Panc1 (cell line): ENCODE measurements around the gene WDR89. TPM values are rescaled to one million over a fixed set of nuclear protein-coding genes. Genes with fewer than 3 reads are reported as not detected.
A peak's percentile ranks its signal among the peaks of the same experiment; 100 is the strongest.
"Not testable (repeated sequence)": the region's sequence is repeated elsewhere in the genome, so short reads cannot be mapped to it uniquely, and the experiment has no call there.

Experiments
- ATAC-seq: fragments of 200-7000 bp; cut with Tn5 transposase; 2 replicates; pipeline ENCODE4 v1.9.1; 2020; ENCODE audit warnings: mild to moderate bottlenecking, moderate library complexity
- BruUV-seq: library from RNA; stranded (reverse); fragments of 400-500 nt; replicated peaks from 2 replicates; lab custom pipeline; 2021; lab: Mats Ljungman, UMichigan
- CTCF ChIA-PET: fragments of 300-600 bp; sonication (Branson Sonifier 250); formaldehyde crosslinking; loops from one replicate; lab custom pipeline; 2022; ENCODE audit warnings: antibody characterized with exemption; lab: Charles Lee
- POLR2A ChIA-PET: fragments of 300-600 bp; sonication (Branson Sonifier 250); formaldehyde crosslinking; loops from one replicate; lab custom pipeline; 2022; ENCODE audit warnings: antibody characterized with exemption; lab: Charles Lee
- DNase-seq: peaks from one replicate; pipeline ENCODE4 v3.0.0-alpha.2; 2010; ENCODE audit warnings: low read depth, low spot score
- H3K27ac ChIP-seq: 2 replicates; pipeline ENCODE4 v1.5.1; 2011; ENCODE audit warnings: mild to moderate bottlenecking, low read length, inconsistent platforms
- H3K27me3 ChIP-seq: fragments of 200-500 bp; sonication (Bioruptor generic); 2 replicates; pipeline ENCODE4 v1.6.0; 2014; ENCODE audit warnings: low read length, inconsistent platforms; ENCODE audit not compliant: control insufficient read depth, insufficient read depth
- H3K36me3 ChIP-seq: fragments of 200-500 bp; sonication (Bioruptor generic); 2 replicates; pipeline ENCODE4 v1.5.1; 2014; ENCODE audit warnings: inconsistent platforms, mild to moderate bottlenecking, low read length, moderate library complexity; ENCODE audit not compliant: control insufficient read depth, insufficient read depth
- H3K4me1 ChIP-seq: 2 replicates; pipeline ENCODE4 v1.5.1; 2011; ENCODE audit warnings: inconsistent platforms, mild to moderate bottlenecking, low read length, moderate library complexity; ENCODE audit not compliant: control insufficient read depth, insufficient read depth
- H3K4me3 ChIP-seq, 2 experiments: 2 replicates each; pipeline ENCODE4 v1.5.1; 2011 to 2012; ENCODE audit warnings: low read depth in 2 of 2, low read length in 2 of 2, mild to moderate bottlenecking in 2 of 2, inconsistent platforms in 1 of 2, moderate library complexity in 1 of 2
- H3K9me3 ChIP-seq: fragments of 200-500 bp; sonication (Bioruptor generic); 2 replicates; pipeline ENCODE4 v1.5.1; 2014; ENCODE audit warnings: low read depth, mild to moderate bottlenecking, inconsistent platforms, low read length, moderate library complexity; ENCODE audit not compliant: control insufficient read depth, insufficient read depth
- POLR2AphosphoS5 ChIP-seq: IDR thresholded peaks from 2 replicates; pipeline ENCODE4 v1.6.1; 2012; ENCODE audit warnings: mild to moderate bottlenecking, low read depth, low read length, moderate library complexity
- SIN3A ChIP-seq: IDR thresholded peaks from 2 replicates; pipeline ENCODE4 v1.6.1; 2012; ENCODE audit warnings: low read depth, mild to moderate bottlenecking, low read length, moderate library complexity, borderline replicate concordance; ENCODE audit not compliant: insufficient read depth
- TCF7L2 ChIP-seq: IDR thresholded peaks from 2 replicates; pipeline ENCODE4 v1.6.1; 2011; ENCODE audit warnings: mild to moderate bottlenecking, low read depth, low read length, inconsistent platforms
- in situ Hi-C: cut with HindIII; loops from 2 replicates; pipeline ENCODE4 v1.10.0; 2016; ENCODE audit warnings: low sequenced_read_pairs, low pct_unique_long_range_greater_than_20kb
- intact Hi-C: fragments of 100-400 bp; cut with micrococcal nuclease; formaldehyde crosslinking; loops from one replicate; pipeline ENCODE4 v1.10.0; 2022; ENCODE audit not compliant: unreplicated experiment
- total RNA-seq: library from RNA; stranded (reverse); gene quantifications from one replicate; pipeline ENCODE4 v1.2.1, GENCODE V29; 2021; ENCODE audit not compliant: unreplicated experiment
- TF ChIP-seq, protein P1 (sequence below): fragments of 450-650 bp; IDR thresholded peaks from 2 replicates; pipeline ENCODE4 v1.5.1; 2017; ENCODE audit warnings: mild to moderate bottlenecking
- TF ChIP-seq, protein P2 (sequence below), 2 experiments: IDR thresholded peaks; 2 replicates each; pipeline ENCODE4 v1.6.1; 2011 to 2012; ENCODE audit warnings: low read depth in 2 of 2, control low read depth in 1 of 2, low read length in 1 of 2, mild to moderate bottlenecking in 1 of 2, moderate library complexity in 1 of 2; ENCODE audit not compliant: insufficient read depth in 1 of 2

Gene WDR89
- total RNA-seq, 1 experiment from 2014 or later = 13.0 TPM

DNA sequence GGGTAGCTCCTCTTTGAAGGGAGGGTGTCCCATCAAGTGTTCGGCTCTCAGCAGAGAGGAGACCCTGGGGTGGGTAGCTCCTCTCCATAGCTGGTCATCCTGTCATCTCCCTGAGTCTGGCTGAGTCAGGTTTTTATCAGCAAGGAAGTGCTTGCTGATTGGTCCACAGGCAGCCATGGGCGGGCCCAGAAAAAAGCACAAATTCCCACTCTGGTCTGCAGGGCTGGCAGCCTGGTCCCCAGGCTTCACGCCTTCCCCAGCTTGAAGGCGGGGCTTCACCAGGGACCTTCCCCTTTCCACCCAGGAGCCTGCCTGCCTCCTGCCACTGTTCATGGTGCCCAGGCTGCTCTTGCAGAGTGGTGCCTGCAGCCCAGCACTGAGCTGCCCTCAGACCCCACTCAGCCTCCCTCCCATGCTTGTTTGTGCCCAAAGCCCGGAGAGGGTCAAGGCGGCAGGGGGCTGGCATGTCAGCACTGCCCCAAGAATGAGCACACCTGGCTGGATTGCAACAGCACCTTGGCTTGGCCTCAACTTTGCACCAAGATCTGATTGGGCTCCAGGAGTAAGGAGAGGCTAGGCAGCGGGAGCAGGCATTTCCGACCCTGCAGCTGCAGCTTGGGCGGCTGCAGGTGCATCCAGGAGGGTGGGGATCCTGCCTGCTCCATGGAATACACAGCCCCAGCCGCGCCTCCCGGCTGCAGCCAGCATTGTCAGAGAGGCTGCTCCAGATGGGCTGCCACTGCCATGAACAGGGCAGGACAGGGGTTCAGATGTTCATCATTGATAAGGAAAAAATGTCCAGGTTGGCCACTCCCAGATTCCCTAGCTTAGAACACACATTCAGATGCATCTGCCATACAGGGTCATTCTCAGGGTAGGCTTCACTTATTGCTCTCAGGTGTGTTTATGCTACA lies 22.0 kb upstream of the WDR89 start:
- Histone ChIP-seq H3K4me1 (no peaks in the 10 kb centered on the region), H3K27ac (no peak overlapping the region), H3K36me3 (no peaks in the 10 kb centered on the region), H3K9me3 (no peaks in the 10 kb centered on the region), H3K27me3 (no peaks in the 10 kb centered on the region), H3K4me3 (no peak overlapping the region)
- TF ChIP-seq, protein P1, sequence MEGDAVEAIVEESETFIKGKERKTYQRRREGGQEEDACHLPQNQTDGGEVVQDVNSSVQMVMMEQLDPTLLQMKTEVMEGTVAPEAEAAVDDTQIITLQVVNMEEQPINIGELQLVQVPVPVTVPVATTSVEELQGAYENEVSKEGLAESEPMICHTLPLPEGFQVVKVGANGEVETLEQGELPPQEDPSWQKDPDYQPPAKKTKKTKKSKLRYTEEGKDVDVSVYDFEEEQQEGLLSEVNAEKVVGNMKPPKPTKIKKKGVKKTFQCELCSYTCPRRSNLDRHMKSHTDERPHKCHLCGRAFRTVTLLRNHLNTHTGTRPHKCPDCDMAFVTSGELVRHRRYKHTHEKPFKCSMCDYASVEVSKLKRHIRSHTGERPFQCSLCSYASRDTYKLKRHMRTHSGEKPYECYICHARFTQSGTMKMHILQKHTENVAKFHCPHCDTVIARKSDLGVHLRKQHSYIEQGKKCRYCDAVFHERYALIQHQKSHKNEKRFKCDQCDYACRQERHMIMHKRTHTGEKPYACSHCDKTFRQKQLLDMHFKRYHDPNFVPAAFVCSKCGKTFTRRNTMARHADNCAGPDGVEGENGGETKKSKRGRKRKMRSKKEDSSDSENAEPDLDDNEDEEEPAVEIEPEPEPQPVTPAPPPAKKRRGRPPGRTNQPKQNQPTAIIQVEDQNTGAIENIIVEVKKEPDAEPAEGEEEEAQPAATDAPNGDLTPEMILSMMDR = no peak
- no peak for TF ChIP-seq SIN3A
- TF ChIP-seq, protein P2, sequence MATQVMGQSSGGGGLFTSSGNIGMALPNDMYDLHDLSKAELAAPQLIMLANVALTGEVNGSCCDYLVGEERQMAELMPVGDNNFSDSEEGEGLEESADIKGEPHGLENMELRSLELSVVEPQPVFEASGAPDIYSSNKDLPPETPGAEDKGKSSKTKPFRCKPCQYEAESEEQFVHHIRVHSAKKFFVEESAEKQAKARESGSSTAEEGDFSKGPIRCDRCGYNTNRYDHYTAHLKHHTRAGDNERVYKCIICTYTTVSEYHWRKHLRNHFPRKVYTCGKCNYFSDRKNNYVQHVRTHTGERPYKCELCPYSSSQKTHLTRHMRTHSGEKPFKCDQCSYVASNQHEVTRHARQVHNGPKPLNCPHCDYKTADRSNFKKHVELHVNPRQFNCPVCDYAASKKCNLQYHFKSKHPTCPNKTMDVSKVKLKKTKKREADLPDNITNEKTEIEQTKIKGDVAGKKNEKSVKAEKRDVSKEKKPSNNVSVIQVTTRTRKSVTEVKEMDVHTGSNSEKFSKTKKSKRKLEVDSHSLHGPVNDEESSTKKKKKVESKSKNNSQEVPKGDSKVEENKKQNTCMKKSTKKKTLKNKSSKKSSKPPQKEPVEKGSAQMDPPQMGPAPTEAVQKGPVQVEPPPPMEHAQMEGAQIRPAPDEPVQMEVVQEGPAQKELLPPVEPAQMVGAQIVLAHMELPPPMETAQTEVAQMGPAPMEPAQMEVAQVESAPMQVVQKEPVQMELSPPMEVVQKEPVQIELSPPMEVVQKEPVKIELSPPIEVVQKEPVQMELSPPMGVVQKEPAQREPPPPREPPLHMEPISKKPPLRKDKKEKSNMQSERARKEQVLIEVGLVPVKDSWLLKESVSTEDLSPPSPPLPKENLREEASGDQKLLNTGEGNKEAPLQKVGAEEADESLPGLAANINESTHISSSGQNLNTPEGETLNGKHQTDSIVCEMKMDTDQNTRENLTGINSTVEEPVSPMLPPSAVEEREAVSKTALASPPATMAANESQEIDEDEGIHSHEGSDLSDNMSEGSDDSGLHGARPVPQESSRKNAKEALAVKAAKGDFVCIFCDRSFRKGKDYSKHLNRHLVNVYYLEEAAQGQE (IDR thresholded peaks at IDR 0.05; ENCODE audit: insufficient read depth in 1 of 2, low read depth in 2 of 2, low read length in 1 of 2) = no peak
- TF ChIP-seq POLR2AphosphoS5 = no peak
- no peak for TF ChIP-seq TCF7L2
- POLR2A ChIA-PET = interaction anchor here (0.6 kb wide), 1 partner anchor 11 kb away, joined by 11 read pairs; no protein-coding TSS in a partner anchor
- BruUV-seq = no TSS peak
- in situ Hi-C loops = no loop called here
- DNase-seq (no peak), ATAC-seq (peak; percentile 72)
- intact Hi-C loops = no loop called here
- CTCF ChIA-PET = interaction anchor here (0.6 kb wide), 1 partner anchor 274 kb away, joined by 3 read pairs; no protein-coding TSS in a partner anchor

DNA sequence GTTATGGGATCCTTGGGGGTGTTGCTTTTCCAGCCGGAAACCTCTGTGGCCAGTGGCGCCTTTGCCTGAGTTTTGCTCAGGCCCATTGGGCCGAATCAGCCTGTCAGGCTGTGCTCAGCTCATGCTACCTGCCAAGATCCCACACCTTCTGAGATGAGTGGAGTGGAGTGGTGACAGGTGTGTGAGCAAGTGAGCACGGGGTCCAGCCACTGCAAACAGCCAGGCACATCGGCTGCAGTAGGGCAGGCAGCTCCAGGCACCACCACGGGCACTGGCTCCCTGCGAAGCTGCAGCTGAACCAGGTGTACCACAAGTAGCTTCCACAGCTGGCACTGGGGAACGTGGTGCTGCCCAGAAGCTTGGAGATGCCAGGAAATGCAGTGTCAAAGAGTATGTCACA lies 21.1 kb upstream of the WDR89 start:
- in situ Hi-C loops (no loop called here), intact Hi-C loops (no loop called here)
- 0 out of 2 replicates have a peak, but pooled peaks have one; percentile 17 for ATAC-seq
- no peak overlapping the region for H3K4me3 ChIP-seq
- ChIA-PET CTCF (interaction anchor here (0.6 kb wide), 2 partner anchors 46 to 273 kb away, joined by 3 to 5 read pairs; no protein-coding TSS in a partner anchor), POLR2A (interaction anchor here (0.5 to 0.6 kb wide), 2 partner anchors 10 to 828 kb away, joined by 5 to 11 read pairs; no protein-coding TSS in a partner anchor)
- no peaks in the 10 kb centered on the region for H3K36me3 ChIP-seq
- no TSS peak for BruUV-seq
- no peaks in the 10 kb centered on the region for H3K9me3 ChIP-seq
- H3K4me1 ChIP-seq = no peaks in the 10 kb centered on the region
- DNase-seq = no peak
- H3K27me3 ChIP-seq = no peaks in the 10 kb centered on the region
- H3K27ac ChIP-seq = no peak overlapping the region
- TF ChIP-seq SIN3A = no peak
- TF ChIP-seq, protein P2 (IDR thresholded peaks at IDR 0.05; ENCODE audit: insufficient read depth in 1 of 2, low read depth in 2 of 2, low read length in 1 of 2) = no peak
- no peak for TF ChIP-seq TCF7L2
- TF ChIP-seq, protein P1 = no peak
- no peak for TF ChIP-seq POLR2AphosphoS5

DNA sequence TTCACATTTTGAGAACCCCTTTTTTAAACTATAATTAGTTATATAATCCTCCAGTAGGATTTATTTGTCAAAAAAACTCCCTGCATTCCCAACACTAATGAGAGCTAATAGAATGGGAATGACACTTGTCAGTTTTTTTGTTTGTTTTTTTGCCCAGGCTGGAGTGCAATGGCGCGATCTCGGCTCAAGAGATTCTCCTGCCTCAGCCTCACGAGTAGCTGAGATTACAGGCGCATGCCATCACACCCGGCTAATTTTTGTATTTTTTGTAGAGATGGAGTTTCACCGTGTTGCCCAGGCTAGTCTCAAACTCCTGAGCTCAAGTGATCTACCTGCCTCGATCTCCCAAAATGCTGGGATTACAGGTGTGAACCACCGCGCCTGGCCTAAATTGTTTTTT lies 20.2 kb upstream of the WDR89 start:
- DNase-seq, POLR2A ChIA-PET, H3K27ac ChIP-seq, H3K9me3 ChIP-seq, H3K36me3 ChIP-seq, H3K4me3 ChIP-seq, CTCF ChIA-PET, ATAC-seq, H3K4me1 ChIP-seq, H3K27me3 ChIP-seq, BruUV-seq, intact Hi-C loops, in situ Hi-C loops: not testable (repeated sequence)
